Heart left ventricle (tissue), 16 donors: ENCODE results near the gene JAKMIP1. TPM values are rescaled to one million over a fixed set of nuclear protein-coding genes. Genes with fewer than 3 reads are reported as not detected.
A peak's percentile ranks its signal among the peaks of the same experiment; 100 is the strongest.

ENCODE experiments used
- ATAC-seq, 4 donors: fragments of 200-7000 bp; cut with Tn5 transposase; one replicate each; pipeline ENCODE4 v1.9.1; 2020 to 2022; ENCODE audit warnings: moderate library complexity in 4 of 4, mild to moderate bottlenecking in 3 of 4, moderate number of reproducible peaks in 1 of 4
- DNase-seq, 5 donors: peaks; one replicate each; pipeline ENCODE4 v3.0.0-alpha.2; 2020
- H3K27ac ChIP-seq, 12 donors: fragments of 200-600 bp; sonication (generic) in 4 of 12; one replicate each; pipeline versions ENCODE4 v1.5.0 to v1.8.0; 2016 to 2022; ENCODE audit warnings: mild to moderate bottlenecking in 2 of 12
- H3K27me3 ChIP-seq, 9 donors: fragments of 200-600 bp; sonication (generic) in 2 of 9; one replicate each; pipeline versions ENCODE4 v1.5.1 to v1.8.0; 2016 to 2022; ENCODE audit warnings: mild to moderate bottlenecking in 3 of 9
- H3K36me3 ChIP-seq, 9 donors: fragments of 200-600 bp; sonication (generic) in 2 of 9; one replicate each; pipeline versions ENCODE4 v1.5.0 to v1.8.0; 2018 to 2022; ENCODE audit warnings: mild to moderate bottlenecking in 2 of 9
- H3K4me1 ChIP-seq, 12 donors: fragments of 200-600 bp; sonication (generic) in 4 of 12; one replicate each; pipeline versions ENCODE4 v1.5.0 to v1.8.0; 2016 to 2022; ENCODE audit warnings: mild to moderate bottlenecking in 3 of 12
- H3K4me3 ChIP-seq, 12 donors: fragments of 200-600 bp; sonication (generic) in 4 of 12; one replicate each; pipeline versions ENCODE4 v1.5.0 to v1.8.0; 2017 to 2022; ENCODE audit warnings: mild to moderate bottlenecking in 9 of 12, moderate library complexity in 4 of 12
- H3K9me3 ChIP-seq, 12 donors: fragments of 200-600 bp; sonication (generic) in 4 of 12; one replicate each; pipeline versions ENCODE4 v1.5.0 to v1.8.0; 2016 to 2022; ENCODE audit warnings: mild to moderate bottlenecking in 1 of 12
- POLR2A ChIP-seq, 2 donors: fragments of 450-650 bp; IDR thresholded peaks; one replicate each; pipeline ENCODE4 v1.6.1; 2017; ENCODE audit warnings: antibody characterized with exemption in 2 of 2, mild to moderate bottlenecking in 2 of 2, moderate library complexity in 2 of 2
- WGBS, 4 donors: extraction: QIAGEN DNeasy Blood & Tissue Kit in 2 of 4; methylation state at CpG; one replicate each; pipeline versions ENCODE4 v1.1.5 to v1.1.7; 2013 to 2018; 5-methylcytosine and 5-hydroxymethylcytosine counted together
- intact Hi-C, 10 donors: fragments of 100-400 bp; cut with DNase I; formaldehyde crosslinking; loops; one replicate each; pipeline versions ENCODE4 v1.11.1 to v1.14.2; 2022
- polyA plus RNA-seq, 2 donors: library from polyadenylated mRNA; stranded (reverse); fragments of 200-250 nt; gene quantifications; one replicate each; pipeline ENCODE4 v1.2.3, GENCODE V29; 2013
- total RNA-seq, 9 donors: library from RNA; depleted of rRNA in 2 of 9; stranded (reverse); fragments of >200 nt in 2 of 9; fragmentation: NEBNext Ultra II Directional in 3 of 9; extraction: Animal tissue kit (Norgen Biotek cat#: 25700) in 3 of 9; gene quantifications; one replicate each; pipeline versions ENCODE4 v1.1.0 to v1.2.4, GENCODE V29; 2016 to 2023
- TF ChIP-seq, protein P1 (sequence below), 12 donors: fragments of 200-600 bp; sonication (generic) in 4 of 12; IDR thresholded peaks; one replicate each; pipeline versions ENCODE4 v1.5.0 to v1.8.0; 2018 to 2022; ENCODE audit warnings: antibody characterized with exemption in 12 of 12, mild to moderate bottlenecking in 5 of 12
- donor health status: ischemic (EF 13 %, LVEDD 7.1; RV severe dilation, severe dysfunction).
- donor health status: healthy with polysubstance abuse.
- donor health status: DM: no; HTN: yes; CAD: no.
- donor health status: DM: no; HTN: no; CAD: no.
- donor health status: ischemic (EF 25% LVEDD 6.9; RV normal size, moderate dysfunction).
- donor health status: ischemic (EF 25% LVEDD 5.7; RV mildly dilated, moderate dysfunction).
- donor health status: healthy.
- donor health status: DM: yes; HTN: yes; CAD: no.
- donor health status: ischemic (EF 35%, LVEDD 5.7; RV mildly dilated, moderate dysfunction).
- donor health status: nonischemic (EF 11% LVEDD 7.7; RV severe dilation, severe dysfunction).
- donor health status: DM: yes; HTN: yes; CAD: no.
- donor health status: PGD.
- donor health status: ischemic (EF 29% LVEDD 5.4; RV normal size, mild dysfunction).
- donor health status: nonischemic (EF 23%, LVEDD 6.1; RV moderate dilation, normal function).

The JAKMIP1 gene
- total and polyA plus RNA-seq, 11 donors: 0.01 to 0.99 (median 0.23) TPM; not detected in 6

DNA sequence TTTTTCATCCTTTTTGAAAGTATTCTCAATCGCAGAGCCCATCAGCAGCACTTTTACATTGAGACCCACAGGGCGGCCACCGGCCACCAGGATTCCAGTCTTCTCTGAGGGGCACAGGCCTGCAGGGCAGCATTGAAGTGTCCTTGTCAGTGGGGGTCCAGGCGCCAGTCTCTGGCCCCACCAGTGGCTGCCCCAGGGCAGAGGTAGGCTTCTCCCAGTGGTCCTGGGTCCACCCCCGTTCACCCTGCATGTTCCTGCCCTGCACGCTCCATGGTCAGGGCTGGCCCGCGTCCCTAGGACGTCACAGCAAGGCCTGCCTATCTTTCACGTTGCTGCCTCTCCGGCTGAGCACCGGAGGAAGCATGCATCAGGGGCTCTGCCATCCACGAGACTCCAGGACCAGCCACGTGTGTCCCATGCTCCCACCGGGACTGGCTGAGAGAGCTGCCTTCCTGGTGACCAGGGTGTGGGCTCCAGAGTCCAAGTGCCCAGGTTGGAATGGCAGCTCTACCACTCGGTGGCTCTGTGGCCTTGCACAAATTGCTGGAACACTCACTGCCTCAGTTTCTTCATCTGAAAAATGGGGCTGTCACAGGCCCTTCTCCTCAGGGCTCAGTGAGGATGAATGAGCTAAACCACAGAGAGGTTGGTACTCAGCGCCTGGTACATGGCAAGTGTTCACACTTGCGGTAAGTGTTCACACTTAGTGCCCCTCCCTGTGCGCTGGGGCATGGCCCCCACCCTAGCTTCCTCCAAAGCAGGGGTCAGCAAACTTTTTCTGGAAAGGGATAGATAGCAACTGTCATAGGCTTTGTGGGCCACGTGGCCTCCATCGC lies 30.7 kb upstream of the JAKMIP1 start:
- TF ChIP-seq, protein P1, sequence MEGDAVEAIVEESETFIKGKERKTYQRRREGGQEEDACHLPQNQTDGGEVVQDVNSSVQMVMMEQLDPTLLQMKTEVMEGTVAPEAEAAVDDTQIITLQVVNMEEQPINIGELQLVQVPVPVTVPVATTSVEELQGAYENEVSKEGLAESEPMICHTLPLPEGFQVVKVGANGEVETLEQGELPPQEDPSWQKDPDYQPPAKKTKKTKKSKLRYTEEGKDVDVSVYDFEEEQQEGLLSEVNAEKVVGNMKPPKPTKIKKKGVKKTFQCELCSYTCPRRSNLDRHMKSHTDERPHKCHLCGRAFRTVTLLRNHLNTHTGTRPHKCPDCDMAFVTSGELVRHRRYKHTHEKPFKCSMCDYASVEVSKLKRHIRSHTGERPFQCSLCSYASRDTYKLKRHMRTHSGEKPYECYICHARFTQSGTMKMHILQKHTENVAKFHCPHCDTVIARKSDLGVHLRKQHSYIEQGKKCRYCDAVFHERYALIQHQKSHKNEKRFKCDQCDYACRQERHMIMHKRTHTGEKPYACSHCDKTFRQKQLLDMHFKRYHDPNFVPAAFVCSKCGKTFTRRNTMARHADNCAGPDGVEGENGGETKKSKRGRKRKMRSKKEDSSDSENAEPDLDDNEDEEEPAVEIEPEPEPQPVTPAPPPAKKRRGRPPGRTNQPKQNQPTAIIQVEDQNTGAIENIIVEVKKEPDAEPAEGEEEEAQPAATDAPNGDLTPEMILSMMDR (IDR thresholded peaks at IDR 0.05): no peak
- no peak for TF ChIP-seq POLR2A (IDR thresholded peaks at IDR 0.05)
- Histone ChIP-seq H3K4me3 (no peak overlapping the region), H3K9me3 (no peaks in the 10 kb centered on the region), H3K4me1 (no peaks in the 10 kb centered on the region), H3K36me3 (no peaks in the 10 kb centered on the region), H3K27ac (no peak overlapping the region), H3K27me3 (peaks cover 0 to 6% (median 0%) of the 10 kb centered on the region in 9 donors)
- ATAC-seq: no peak
- 84 to 90% (median 88%) methylated on average over 13 to 21 of the region's 21 CpGs for WGBS, 4 donors
- DNase-seq: peak in 1 of 5 donors; percentile 27
- intact Hi-C loops: no loop called here

DNA sequence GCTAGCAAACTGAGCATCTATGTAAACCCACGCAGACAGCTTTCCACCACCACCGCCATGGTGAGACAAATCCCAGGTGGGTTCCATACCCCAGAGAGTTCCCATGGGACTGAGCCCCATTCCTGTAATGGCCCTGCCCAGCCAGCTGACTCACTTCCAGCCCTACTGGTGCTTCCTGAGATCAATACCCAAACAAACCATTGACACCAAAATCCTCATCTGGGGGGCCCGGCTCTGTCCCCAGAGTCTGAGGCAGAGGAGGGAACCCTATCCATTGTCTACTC lies 30.1 kb upstream of the JAKMIP1 start:
- H3K4me1 ChIP-seq: no peaks in the 10 kb centered on the region
- ATAC-seq: no peak
- TF ChIP-seq POLR2A (IDR thresholded peaks at IDR 0.05): no peak
- TF ChIP-seq, protein P1 (IDR thresholded peaks at IDR 0.05): no peak
- peaks cover 0 to 6% (median 0%) of the 10 kb centered on the region in 9 donors for H3K27me3 ChIP-seq
- no peaks in the 10 kb centered on the region for H3K36me3 ChIP-seq
- H3K9me3 ChIP-seq: no peaks in the 10 kb centered on the region
- H3K4me3 ChIP-seq: no peak overlapping the region
- 57 to 73% (median 64%) methylated on average over 3 of the region's 3 CpGs for WGBS, 4 donors
- intact Hi-C loops: no loop called here
- DNase-seq: no peak
- H3K27ac ChIP-seq: no peak overlapping the region

DNA sequence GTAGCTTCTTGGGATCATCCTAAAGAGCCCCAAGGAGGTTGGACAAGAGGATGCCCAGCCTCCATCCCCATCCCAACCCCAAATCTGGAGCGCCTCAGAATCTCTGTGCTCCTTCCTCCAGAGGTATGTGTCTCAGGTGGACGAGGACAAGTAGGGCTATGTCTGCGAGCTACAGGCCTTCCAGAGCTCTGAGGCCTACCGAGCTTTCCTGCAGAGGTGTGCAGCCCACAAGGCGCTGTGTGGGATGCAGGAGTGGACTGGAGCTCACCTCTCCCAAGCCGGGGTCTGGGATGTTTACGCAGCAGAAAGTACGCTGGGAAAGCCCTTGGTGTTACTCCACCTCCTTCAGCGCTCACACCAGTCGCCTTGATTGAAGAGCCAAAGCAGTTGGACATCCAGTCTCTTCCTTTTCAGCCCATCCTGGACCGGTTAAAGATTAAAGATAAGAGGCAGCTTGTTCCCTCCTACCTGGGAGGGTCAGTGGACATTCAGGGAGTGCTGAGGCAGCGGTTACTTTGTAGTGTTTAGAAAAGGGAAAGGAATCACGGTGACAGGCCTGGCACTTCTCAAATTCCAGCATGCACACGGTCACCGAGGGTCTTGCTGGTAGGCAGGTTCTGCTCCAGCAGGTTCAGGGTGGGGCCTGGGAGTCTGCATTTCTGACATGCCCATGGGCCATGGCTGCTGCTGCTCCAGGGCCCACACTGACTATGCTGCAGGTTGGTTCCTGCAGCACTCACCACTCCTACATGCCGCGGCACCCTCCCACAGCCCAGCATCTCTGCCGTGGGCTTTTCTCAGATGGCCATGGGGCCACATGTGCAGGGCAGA lies 29.5 kb upstream of the JAKMIP1 start:
- no peak overlapping the region for H3K27ac ChIP-seq
- no peaks in the 10 kb centered on the region for H3K36me3 ChIP-seq
- WGBS, 4 donors: 71 to 76% (median 75%) methylated on average over 18 of the region's 18 CpGs
- H3K27me3 ChIP-seq: peaks cover 0 to 6% (median 0%) of the 10 kb centered on the region in 9 donors
- no peak for ATAC-seq
- H3K4me3 ChIP-seq: no peak overlapping the region
- DNase-seq: no peak
- no peaks in the 10 kb centered on the region for H3K4me1 ChIP-seq
- no peaks in the 10 kb centered on the region for H3K9me3 ChIP-seq
- intact Hi-C loops: no loop called here
- no peak for TF ChIP-seq POLR2A (IDR thresholded peaks at IDR 0.05)
- TF ChIP-seq, protein P1 (IDR thresholded peaks at IDR 0.05): no peak

DNA sequence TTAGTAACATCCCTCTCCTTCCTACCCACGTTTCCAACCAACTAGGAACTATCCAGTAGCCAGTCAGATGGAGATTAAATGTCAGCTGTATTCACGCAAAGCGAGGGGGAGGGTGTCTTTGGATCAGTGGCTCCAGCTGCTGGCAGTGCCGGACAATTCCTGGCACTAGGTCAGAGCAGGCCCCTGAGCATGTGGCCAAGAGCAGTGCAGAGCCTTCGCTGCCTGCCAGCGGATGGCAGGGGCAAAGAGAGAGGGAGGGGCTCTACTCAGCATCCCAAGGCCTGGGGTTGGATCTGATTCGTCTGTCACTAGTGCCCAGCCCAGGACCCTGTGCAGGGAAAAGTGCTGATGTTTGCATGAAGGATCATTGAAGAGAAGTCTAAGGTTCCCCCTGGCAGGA lies 28.7 kb upstream of the JAKMIP1 start:
- no peak overlapping the region for H3K4me3 ChIP-seq
- H3K4me1 ChIP-seq: no peaks in the 10 kb centered on the region
- no peaks in the 10 kb centered on the region for H3K36me3 ChIP-seq
- TF ChIP-seq POLR2A (IDR thresholded peaks at IDR 0.05): no peak
- TF ChIP-seq, protein P1 (IDR thresholded peaks at IDR 0.05): peak in 2 of 12 donors; percentile 9 to 24
- ATAC-seq: peak; percentile 71 to 82 (median 78)
- no peak overlapping the region for H3K27ac ChIP-seq
- 33 to 45% (median 35%) methylated on average over 7 of the region's 7 CpGs for WGBS, 4 donors
- intact Hi-C loops: no loop called here
- H3K27me3 ChIP-seq: peaks cover 0 to 8% (median 4%) of the 10 kb centered on the region in 9 donors
- peak in 2 of 5 donors; percentile 55 to 66 for DNase-seq
- no peaks in the 10 kb centered on the region for H3K9me3 ChIP-seq
